Fibroblast of mammary gland (primary cell): Measurements from ENCODE around the gene TNS1.

ENCODE experiments used
- DNase-seq: peaks from one replicate; pipeline ENCODE4 v3.0.0-alpha.2; 2010; ENCODE audit warnings: low read depth
- H3K4me3 ChIP-seq: 2 replicates; pipeline ENCODE4 v1.5.1; 2011; ENCODE audit warnings: low read depth, mild to moderate bottlenecking, low read length, moderate library complexity; ENCODE audit not compliant: control insufficient read depth
- CTCF ChIP-seq: conservative IDR thresholded peaks from 2 replicates; pipeline ENCODE4 v1.5.1; 2011; ENCODE audit warnings: low read depth, low read length, inconsistent platforms; ENCODE audit not compliant: control insufficient read depth, insufficient read depth

The TNS1 gene

DNA sequence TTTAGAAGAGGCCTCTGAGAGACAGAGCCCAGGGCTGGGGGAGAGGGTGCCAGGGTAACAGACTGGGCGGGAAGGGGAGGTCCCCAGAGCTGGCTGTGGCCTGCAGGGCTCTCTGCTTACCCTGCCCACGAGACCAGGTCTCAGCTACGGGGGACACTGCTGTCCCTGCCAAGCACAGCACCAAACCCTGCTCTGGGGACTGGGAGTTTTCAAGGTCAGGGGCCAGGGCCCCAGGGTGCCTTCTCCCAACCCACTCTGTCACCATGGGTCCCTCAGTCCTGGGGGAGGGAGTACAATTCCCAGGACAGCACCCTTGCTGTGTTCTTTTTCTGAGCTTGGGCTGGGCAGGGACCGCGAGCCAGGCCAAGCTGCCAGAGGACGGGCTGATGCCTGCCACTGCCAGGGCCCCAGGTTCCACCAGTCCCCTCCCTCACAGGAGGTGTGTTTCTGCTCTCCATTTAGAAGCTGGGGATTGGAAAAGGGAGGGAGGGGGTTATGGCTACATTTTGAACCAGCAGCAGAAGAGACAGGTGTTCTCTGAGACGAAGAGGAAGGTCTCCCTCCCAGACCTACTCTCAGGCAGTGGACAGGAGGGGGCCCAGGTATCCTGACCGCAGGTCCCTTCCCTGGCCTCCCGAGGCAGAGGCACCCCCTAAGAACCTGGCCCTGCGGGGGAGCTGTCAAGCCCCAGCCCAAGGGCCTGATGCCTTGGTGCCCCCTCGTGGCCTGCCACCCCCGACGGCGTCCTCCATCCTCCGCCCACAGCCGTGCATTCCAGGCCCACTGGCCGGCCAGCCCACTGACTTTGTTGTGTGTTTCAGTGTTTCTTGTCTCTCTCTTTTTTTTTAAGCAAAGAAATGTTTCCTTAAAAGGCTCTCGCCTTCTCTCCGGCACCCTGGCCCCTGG, 80.4 kb downstream of the TNS1 start:
- no peak for DNase-seq
- TF ChIP-seq CTCF: no peak
- no peak overlapping the region for H3K4me3 ChIP-seq

DNA sequence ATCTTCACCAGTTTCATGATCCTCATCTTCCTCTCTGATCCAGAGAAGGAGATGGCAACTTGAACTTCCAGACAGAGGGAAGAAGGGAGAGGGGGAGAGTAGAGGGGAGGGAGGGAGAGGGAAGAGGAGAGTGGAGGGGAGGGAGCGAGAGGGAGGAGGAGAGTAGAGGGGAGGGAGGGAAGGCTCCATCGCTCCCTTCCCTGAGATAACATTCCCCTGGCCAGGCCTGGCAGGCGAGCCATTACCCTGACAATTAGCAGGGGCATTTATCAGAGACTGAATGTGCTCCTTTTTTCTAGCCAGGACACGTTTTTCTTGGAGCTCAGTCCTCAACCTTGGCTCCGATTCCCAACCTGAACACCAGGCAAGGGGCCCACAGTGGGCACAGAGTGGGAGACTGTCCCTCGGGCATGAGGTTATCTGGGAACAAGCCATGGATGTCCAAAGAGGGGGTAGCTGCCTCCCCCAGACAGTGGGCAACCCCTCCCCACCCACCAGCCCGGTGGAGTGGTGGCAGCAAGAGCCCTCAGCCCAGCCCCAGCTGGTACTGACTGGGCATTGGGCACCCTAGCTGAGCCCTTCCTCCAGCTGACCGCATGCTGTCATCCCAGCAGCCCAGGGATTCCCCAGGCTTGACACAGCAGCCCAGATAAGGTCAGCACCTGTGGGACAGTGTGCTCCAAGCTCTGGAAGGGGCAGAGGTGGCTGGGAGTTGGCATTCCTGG, 81.8 kb downstream of the TNS1 start:
- H3K4me3 ChIP-seq: no peak overlapping the region
- DNase-seq: no peak
- no peak for TF ChIP-seq CTCF

DNA sequence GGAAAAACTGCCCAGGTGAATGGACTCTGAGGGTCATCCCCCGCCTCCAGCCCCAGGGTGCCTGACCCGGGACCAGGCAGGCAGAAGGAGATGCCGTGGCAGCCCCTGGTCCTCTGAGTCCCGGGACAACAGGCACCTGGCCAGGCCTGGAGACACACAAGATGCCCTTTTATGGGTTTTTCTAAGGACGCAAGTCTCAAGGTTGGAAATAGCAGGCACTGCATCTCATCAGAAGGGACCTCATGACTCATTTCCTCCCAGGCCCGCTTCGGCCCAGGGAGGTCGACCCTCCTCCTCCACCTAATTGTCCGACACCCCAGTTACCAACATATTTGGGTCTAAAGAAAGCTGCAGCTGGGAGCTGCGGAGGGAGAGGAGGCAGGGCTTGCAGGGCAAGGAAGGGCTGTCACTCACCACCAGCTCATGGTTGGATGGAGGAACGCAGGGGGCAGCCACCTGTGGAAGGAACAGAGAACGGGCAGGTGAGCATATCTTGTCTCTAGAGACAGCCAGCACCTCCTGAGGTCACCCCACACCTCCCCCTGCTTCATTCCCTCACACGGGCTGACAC, 82.9 kb downstream of the TNS1 start:
- TF ChIP-seq CTCF: no peak
- DNase-seq: peak; percentile 54
- H3K4me3 ChIP-seq: no peak overlapping the region

DNA sequence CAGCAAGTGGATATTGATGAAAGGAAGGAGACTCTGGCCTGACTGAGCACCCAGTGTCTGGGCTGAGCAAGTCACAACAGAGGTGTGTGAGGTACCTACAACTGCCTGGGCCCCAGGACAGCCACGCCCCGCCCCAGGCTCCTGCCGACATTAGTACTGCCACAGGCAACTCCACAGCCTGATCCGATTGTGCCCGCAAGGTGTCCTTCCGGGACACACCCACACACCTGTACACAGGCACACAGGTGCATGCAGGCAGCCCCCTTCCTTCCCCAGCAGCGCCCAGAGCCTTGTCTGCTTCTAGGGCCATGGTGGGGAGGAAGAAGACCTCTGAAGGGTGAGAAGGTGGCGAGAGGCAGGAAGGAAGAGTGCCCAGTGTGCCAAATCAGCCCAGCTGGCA, 83.6 kb downstream of the TNS1 start:
- no peak for TF ChIP-seq CTCF
- no peak overlapping the region for H3K4me3 ChIP-seq
- no peak for DNase-seq

GRCh38 chr2:217918308-217919024, 84.3 kb downstream of the TNS1 start:
- DNase-seq: no peak
- no peak overlapping the region for H3K4me3 ChIP-seq
- TF ChIP-seq CTCF: peak; percentile 1

GRCh38 chr2:217916504-217917254, 86.1 kb downstream of the TNS1 start:
- TF ChIP-seq CTCF: no peak
- H3K4me3 ChIP-seq: no peak overlapping the region
- DNase-seq: no peak
